ENCODE results near the gene FHOD3. TPM values are rescaled to one million over a fixed set of nuclear protein-coding genes. Genes with fewer than 3 reads are reported as not detected.
A peak's percentile ranks its signal among the peaks of the same experiment; 100 is the strongest.

Gene FHOD3
- total and polyA plus RNA-seq, 2 of the 13 experiments (the other 11 are each of a cell fraction or from before 2014, with no cell fraction given): 0.07 TPM; not detected in 1

DNA sequence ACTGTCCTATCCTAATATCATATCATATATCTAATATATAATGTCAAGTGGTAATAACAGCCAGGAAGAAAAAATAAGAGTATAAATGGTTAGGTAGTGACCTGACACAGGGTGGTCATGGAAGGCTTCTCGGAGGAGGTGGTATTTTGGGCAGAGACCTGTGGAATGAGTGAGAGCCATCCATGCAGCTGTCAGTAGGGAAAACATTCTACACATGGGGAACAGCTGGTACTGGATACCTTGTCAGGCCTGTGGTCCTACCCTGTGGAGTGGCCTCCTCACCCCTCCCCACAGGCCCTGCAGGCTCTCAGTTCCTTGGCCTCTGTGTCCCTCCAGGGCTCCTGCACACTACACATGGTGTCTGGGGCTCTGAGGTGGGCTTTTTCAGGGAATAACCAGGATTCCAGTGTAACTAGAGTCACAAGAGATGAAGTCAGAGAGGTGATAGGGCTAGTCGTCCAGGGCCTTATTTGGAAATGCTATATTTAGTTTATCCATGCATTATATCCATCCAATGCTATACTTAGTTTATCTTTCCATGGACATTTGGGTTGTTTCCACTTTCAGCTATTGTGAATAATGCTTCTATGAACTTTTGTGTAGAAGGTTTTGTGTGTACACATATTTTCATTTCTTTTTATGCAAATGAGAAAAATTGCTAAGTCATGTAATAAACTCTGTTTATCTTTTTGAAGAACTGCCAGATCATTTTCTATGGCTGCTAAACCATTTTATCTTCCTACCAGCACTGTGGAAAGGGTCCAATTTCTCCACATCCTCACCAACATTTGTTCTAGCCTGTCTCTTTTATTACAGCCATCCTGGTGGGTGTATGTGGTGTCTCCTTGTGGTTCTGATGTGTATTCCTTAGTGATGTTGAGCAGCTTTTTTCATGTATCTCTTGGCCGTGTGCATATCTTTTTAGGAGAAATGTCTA, 455.7 kb downstream of the FHOD3 start:
- no peaks in the 10 kb centered on the region for H3K79me2 ChIP-seq (ENCODE audit: insufficient read depth, low read length)
- no TSS peak for BruUV-seq (replicated peaks)
- no peak overlapping the region for H3K4me2 ChIP-seq (ENCODE audit: low read depth, low read length)
- POLR2A ChIA-PET: no interaction called here
- no peak overlapping the region for H3K4me3 ChIP-seq (replicated peaks in 1 of 3; ENCODE audit: insufficient read depth in 1 of 3, low read depth in 2 of 3, low read length in 3 of 3)
- no peak for DNase-seq (ENCODE audit: low spot score)
- CTCF ChIA-PET (ENCODE audit: low intra/inter-chr PET ratio, low total read pairs): no interaction called here
- WGBS (ENCODE audit: low lambda C conversion rate): 3% methylated on average over 3 of the region's 3 CpGs
- no peak for FAIRE-seq
- no peak overlapping the region for H3K9ac ChIP-seq (ENCODE audit: insufficient read depth, low read depth, low read length)
- no peak for ATAC-seq
- no peak overlapping the region for H2AFZ ChIP-seq (ENCODE audit: low read length)
- no peaks in the 10 kb centered on the region; a peak in 1 of 5 replicates for H3K27me3 ChIP-seq (ENCODE audit: control insufficient read depth in 1 of 2, insufficient read depth in 2 of 2, low read length in 2 of 2)
- no peak overlapping the region for H3K27ac ChIP-seq (ENCODE audit: extremely low read length, insufficient read depth, low read length)
- TF ChIP-seq SAP130 (CRISPR knock-in tag; IDR thresholded peaks at IDR 0.05; ENCODE audit: low read depth): no peak
- TF ChIP-seq ZFP36 (IDR thresholded peaks at IDR 0.05; ENCODE audit: borderline replicate concordance, low read depth, low read length, partially characterized antibody): peak; percentile 19
- TF ChIP-seq, protein P1, sequence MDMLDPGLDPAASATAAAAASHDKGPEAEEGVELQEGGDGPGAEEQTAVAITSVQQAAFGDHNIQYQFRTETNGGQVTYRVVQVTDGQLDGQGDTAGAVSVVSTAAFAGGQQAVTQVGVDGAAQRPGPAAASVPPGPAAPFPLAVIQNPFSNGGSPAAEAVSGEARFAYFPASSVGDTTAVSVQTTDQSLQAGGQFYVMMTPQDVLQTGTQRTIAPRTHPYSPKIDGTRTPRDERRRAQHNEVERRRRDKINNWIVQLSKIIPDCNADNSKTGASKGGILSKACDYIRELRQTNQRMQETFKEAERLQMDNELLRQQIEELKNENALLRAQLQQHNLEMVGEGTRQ (IDR thresholded peaks at IDR 0.05; ENCODE audit: low read depth, low read length): no peak
- TF ChIP-seq, protein P1 (CRISPR knock-in tag; IDR thresholded peaks at IDR 0.05; ENCODE audit: borderline replicate concordance): no peak
- TF ChIP-seq MAFK (conservative IDR thresholded peaks at IDR 0.05 in 1 of 2, IDR thresholded peaks at IDR 0.05 in 1 of 2; ENCODE audit: low read length in 2 of 2): peak; percentile 4 to 37; a peak in 1 of 4 replicates
- no peak for TF ChIP-seq ZNF136 (CRISPR knock-in tag; IDR thresholded peaks at IDR 0.05; ENCODE audit: low read depth)
- no peak for TF ChIP-seq ZNF670 (CRISPR knock-in tag; IDR thresholded peaks at IDR 0.05; ENCODE audit: borderline replicate concordance)
- H3K4me1 ChIP-seq (ENCODE audit: insufficient read depth, low read length): no peaks in the 10 kb centered on the region
- H3K9me3 ChIP-seq (ENCODE audit: low read length): no peaks in the 10 kb centered on the region
- no peaks in the 10 kb centered on the region for H3K36me3 ChIP-seq (replicated peaks in 1 of 2; ENCODE audit: control insufficient read depth in 1 of 2, insufficient read depth in 2 of 2, low read length in 2 of 2)
- intact Hi-C loops (cut with micrococcal nuclease; ENCODE audit: unreplicated experiment) (no loop called here), in situ Hi-C loops (cut with HindIII; ENCODE audit: extremely low pct_ligation_motif_present, low pct_unique_long_range_greater_than_20kb) (no loop called here)
- H4K20me1 ChIP-seq (ENCODE audit: insufficient read depth, low read length): 0 out of 2 replicates have a peak, but pooled peaks cover 2% of the 10 kb centered on the region

Data from HepG2 (cell line).